GM12878 (cell line): ENCODE results near the gene ADGRE2.

Experiments used
- ATF2 ChIP-seq: IDR thresholded peaks from 2 replicates; pipeline ENCODE4 v1.6.1; 2012; ENCODE audit warnings: low read length, inconsistent platforms
- CTCF ChIP-seq, 3 experiments: IDR thresholded peaks in 2 of 3; conservative IDR thresholded peaks in 1 of 3; 2 replicates each; pipeline ENCODE4 v1.5.1; 2011; ENCODE audit warnings: low read depth in 3 of 3, low read length in 3 of 3, mild to moderate bottlenecking in 3 of 3, control low read depth in 2 of 3, moderate library complexity in 2 of 3, inconsistent platforms in 1 of 3, mixed read lengths in 1 of 3; ENCODE audit not compliant: control insufficient read depth in 2 of 3, insufficient read depth in 1 of 3; ENCODE audit errors: extremely low read depth in 1 of 3
- EP300 ChIP-seq, 2 experiments: fragments of 150-350 bp in 1 of 2; IDR thresholded peaks; 2 replicates each; pipeline ENCODE4 v1.6.1; 2011 to 2012; ENCODE audit warnings: low read depth in 2 of 2, low read length in 2 of 2, borderline replicate concordance in 1 of 2, improper control_type of control experiment in 1 of 2, inconsistent platforms in 1 of 2; ENCODE audit not compliant: control insufficient read depth in 1 of 2
- EZH2 ChIP-seq: IDR thresholded peaks from 2 replicates; pipeline ENCODE4 v1.6.1; 2012; ENCODE audit warnings: low read depth, mild to moderate bottlenecking, control low read depth, inconsistent platforms, low read length, borderline replicate concordance; ENCODE audit not compliant: control insufficient read depth
- LARP7 ChIP-seq: fragments of 450-650 bp; IDR thresholded peaks from 2 replicates; pipeline ENCODE4 v1.6.1; 2017; ENCODE audit warnings: mild to moderate bottlenecking
- POLR2A ChIP-seq: IDR thresholded peaks from 2 replicates; pipeline ENCODE4 v1.6.1; 2011; ENCODE audit warnings: low read depth, mild to moderate bottlenecking, low read length
- POLR2AphosphoS2 ChIP-seq: IDR thresholded peaks from 2 replicates; pipeline ENCODE4 v1.6.1; 2011; ENCODE audit warnings: low read depth, mild to moderate bottlenecking, low read length, improper control_type of control experiment, moderate library complexity
- POLR2AphosphoS5 ChIP-seq: IDR thresholded peaks from 2 replicates; pipeline ENCODE4 v1.6.1; 2011; ENCODE audit warnings: mild to moderate bottlenecking, low read length, inconsistent platforms
- RAD21 ChIP-seq: IDR thresholded peaks from 2 replicates; pipeline ENCODE4 v1.6.1; 2011; ENCODE audit warnings: mild to moderate bottlenecking, low read depth, low read length, moderate library complexity; ENCODE audit not compliant: insufficient read depth
- RAD51 ChIP-seq: fragments of 450-650 bp; IDR thresholded peaks from 2 replicates; pipeline ENCODE4 v1.6.1; 2016; ENCODE audit warnings: moderate library complexity, mild to moderate bottlenecking, inconsistent platforms
- YY1 ChIP-seq: IDR thresholded peaks from 2 replicates; pipeline ENCODE4 v1.6.1; 2011; ENCODE audit warnings: low read depth, mild to moderate bottlenecking, low read length
- ZNF687 ChIP-seq: fragments of 450-650 bp; IDR thresholded peaks from 2 replicates; pipeline ENCODE4 v1.6.1; 2017; ENCODE audit warnings: mild to moderate bottlenecking, moderate library complexity
- ZSCAN29 ChIP-seq: fragments of 450-650 bp; IDR thresholded peaks from 2 replicates; pipeline ENCODE4 v1.6.1; 2017; ENCODE audit warnings: mild to moderate bottlenecking, moderate library complexity

GRCh38 chr19:14774373-14774772 lies 4.0 kb downstream of the ADGRE2 start:
- TF ChIP-seq POLR2A = no peak
- TF ChIP-seq EZH2 = no peak
- no peak for TF ChIP-seq CTCF (IDR thresholded peaks at IDR 0.05 in 2 of 3, conservative IDR thresholded peaks at IDR 0.05 in 1 of 3; ENCODE audit: control insufficient read depth in 2 of 3, extremely low read depth in 1 of 3, insufficient read depth in 1 of 3, low read depth in 3 of 3, low read length in 3 of 3)
- no peak for TF ChIP-seq POLR2AphosphoS5
- no peak for TF ChIP-seq ZSCAN29
- no peak for TF ChIP-seq YY1
- no peak for TF ChIP-seq ZNF687
- TF ChIP-seq RAD21 = no peak
- no peak for TF ChIP-seq ATF2
- no peak for TF ChIP-seq RAD51
- no peak for TF ChIP-seq POLR2AphosphoS2
- no peak for TF ChIP-seq LARP7
- TF ChIP-seq EP300 (IDR thresholded peaks at IDR 0.05; ENCODE audit: borderline replicate concordance in 1 of 2, control insufficient read depth in 1 of 2, low read depth in 2 of 2, low read length in 2 of 2) = no peak
